ENCODE results near the gene KCNMA1. TPM values are rescaled to one million over a fixed set of nuclear protein-coding genes. Genes with fewer than 3 reads are reported as not detected.

The KCNMA1 gene
- total and polyA plus RNA-seq, 2 donors from 2014 or later: 4.2 to 8.9 TPM

DNA sequence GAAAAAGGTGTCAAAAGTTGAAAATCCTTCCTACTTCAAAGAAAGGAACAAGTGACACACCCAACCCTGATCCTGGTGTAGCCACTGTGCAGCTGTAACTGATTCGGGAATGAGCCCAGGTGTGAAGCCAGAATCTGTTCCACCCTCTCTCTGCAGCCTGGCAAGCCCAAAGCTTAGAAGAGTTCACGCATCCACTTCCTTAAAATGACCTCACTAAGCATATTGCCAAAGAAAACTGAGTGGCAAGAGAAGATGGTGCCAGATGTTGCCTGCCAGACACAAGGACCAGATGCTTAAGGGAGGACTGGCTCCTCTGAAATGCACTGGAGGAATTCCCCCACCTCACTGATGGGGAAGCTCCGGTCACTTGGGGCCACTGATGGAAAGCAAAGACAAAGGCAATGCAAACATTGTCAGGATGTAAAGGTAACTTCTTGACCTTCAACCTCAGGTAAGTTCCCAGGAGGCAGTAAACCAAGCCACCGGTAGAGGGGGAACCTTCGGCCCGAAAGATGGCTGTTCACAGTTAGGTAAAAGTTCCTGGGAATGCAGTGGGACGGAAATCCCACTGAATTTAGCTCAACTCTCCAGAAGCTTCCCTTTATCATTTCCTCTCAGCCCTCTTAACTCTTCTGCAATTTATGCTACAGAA lies 554.9 kb downstream of the KCNMA1 start:
- Histone ChIP-seq H3K27me3 (ENCODE audit: control insufficient read depth, insufficient read depth, low read length) (no peaks in the 10 kb centered on the region), H3K4me3 (ENCODE audit: low read length in 3 of 3) (no peak overlapping the region), H3K4me1 (ENCODE audit: control insufficient read depth in 2 of 3, insufficient read depth in 2 of 3, low read depth in 1 of 3, low read length in 3 of 3) (no peaks in the 10 kb centered on the region), H3K36me3 (ENCODE audit: control insufficient read depth in 2 of 3, insufficient read depth in 3 of 3, low read length in 3 of 3) (no peaks in the 10 kb centered on the region), H3K27ac (ENCODE audit: low read depth in 2 of 2, low read length in 2 of 2) (no peak overlapping the region), H3K9me3 (ENCODE audit: control insufficient read depth in 2 of 3, insufficient read depth in 1 of 3, low read length in 3 of 3) (no peaks in the 10 kb centered on the region), H3K9ac (ENCODE audit: low read length in 3 of 3) (no peak overlapping the region)
- intact Hi-C loops (cut with DNase I): no loop called here
- TF ChIP-seq, protein P1, sequence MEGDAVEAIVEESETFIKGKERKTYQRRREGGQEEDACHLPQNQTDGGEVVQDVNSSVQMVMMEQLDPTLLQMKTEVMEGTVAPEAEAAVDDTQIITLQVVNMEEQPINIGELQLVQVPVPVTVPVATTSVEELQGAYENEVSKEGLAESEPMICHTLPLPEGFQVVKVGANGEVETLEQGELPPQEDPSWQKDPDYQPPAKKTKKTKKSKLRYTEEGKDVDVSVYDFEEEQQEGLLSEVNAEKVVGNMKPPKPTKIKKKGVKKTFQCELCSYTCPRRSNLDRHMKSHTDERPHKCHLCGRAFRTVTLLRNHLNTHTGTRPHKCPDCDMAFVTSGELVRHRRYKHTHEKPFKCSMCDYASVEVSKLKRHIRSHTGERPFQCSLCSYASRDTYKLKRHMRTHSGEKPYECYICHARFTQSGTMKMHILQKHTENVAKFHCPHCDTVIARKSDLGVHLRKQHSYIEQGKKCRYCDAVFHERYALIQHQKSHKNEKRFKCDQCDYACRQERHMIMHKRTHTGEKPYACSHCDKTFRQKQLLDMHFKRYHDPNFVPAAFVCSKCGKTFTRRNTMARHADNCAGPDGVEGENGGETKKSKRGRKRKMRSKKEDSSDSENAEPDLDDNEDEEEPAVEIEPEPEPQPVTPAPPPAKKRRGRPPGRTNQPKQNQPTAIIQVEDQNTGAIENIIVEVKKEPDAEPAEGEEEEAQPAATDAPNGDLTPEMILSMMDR (IDR thresholded peaks at IDR 0.05; ENCODE audit: borderline replicate concordance, extremely low read depth, insufficient read depth): no peak
- no peak for FAIRE-seq
- no peak for DNase-seq

DNA sequence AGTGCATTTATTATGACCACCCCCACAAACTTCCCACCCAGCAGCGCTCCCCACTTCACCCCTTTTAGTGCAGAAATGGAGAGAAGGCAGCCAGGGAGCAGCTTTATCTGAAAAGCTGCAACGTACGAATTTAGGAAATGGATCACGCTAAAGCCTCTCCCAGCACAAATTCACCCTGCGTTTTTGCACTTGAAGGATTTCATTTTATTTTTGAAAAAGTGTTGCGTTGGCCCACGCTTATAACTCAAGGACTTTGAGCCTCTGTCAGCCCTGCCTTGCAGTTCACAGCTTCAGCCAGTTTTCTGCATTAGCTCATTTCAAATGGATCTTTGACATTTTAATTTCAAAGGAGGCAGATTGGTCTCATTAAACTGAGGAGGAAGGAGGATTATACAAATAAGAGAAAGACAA lies 556.1 kb downstream of the KCNMA1 start:
- no peaks in the 10 kb centered on the region for H3K27me3 ChIP-seq (ENCODE audit: control insufficient read depth, insufficient read depth, low read length)
- DNase-seq (peak in 2 of 5 donors; percentile 35 to 54), FAIRE-seq (no peak)
- H3K36me3 ChIP-seq (ENCODE audit: control insufficient read depth in 2 of 3, insufficient read depth in 3 of 3, low read length in 3 of 3): no peaks in the 10 kb centered on the region
- H3K27ac ChIP-seq (ENCODE audit: low read depth in 2 of 2, low read length in 2 of 2): no peak overlapping the region
- TF ChIP-seq, protein P1 (IDR thresholded peaks at IDR 0.05; ENCODE audit: borderline replicate concordance, extremely low read depth, insufficient read depth): no peak
- H3K9ac ChIP-seq (ENCODE audit: low read length in 3 of 3): no peak overlapping the region
- no peaks in the 10 kb centered on the region for H3K9me3 ChIP-seq (ENCODE audit: control insufficient read depth in 2 of 3, insufficient read depth in 1 of 3, low read length in 3 of 3)
- no peaks in the 10 kb centered on the region for H3K4me1 ChIP-seq (ENCODE audit: control insufficient read depth in 2 of 3, insufficient read depth in 2 of 3, low read depth in 1 of 3, low read length in 3 of 3)
- intact Hi-C loops (cut with DNase I): no loop called here
- no peak overlapping the region for H3K4me3 ChIP-seq (ENCODE audit: low read length in 3 of 3)

DNA sequence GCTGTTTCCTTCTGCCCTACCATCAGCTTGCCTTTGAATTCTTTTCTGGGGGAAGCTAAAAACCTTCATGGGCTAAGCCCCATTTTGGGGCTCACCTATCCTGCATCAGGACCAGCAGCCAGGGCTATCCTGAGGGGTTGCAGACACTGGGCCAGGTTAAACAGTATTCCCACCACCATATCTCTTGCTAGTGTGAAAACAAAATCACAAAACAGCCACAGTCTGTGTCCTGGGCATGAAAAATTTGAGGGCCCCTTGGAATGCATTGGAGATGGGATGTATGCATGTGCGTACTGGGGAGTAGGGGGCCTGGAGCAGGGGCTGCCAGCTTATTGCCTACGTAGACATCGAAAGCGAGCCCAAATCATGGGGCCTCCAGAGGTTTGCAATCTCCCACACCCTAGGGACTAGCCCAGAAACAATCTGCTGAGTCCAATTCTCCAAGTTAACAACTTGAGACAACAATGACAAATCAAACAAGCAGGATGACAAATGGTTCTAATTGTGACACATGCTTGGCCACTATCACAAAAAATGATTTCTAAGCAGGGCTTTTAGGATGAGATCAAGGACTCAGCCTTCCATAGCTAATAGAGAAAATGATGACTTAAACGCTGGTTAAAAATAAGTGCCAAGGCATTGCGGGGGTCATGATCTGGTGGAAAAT lies 557.1 kb downstream of the KCNMA1 start:
- intact Hi-C loops (cut with DNase I): no loop called here
- no peak overlapping the region for H3K27ac ChIP-seq (ENCODE audit: low read depth in 2 of 2, low read length in 2 of 2)
- no peak overlapping the region for H3K4me3 ChIP-seq (ENCODE audit: low read length in 3 of 3)
- H3K4me1 ChIP-seq (ENCODE audit: control insufficient read depth in 2 of 3, insufficient read depth in 2 of 3, low read depth in 1 of 3, low read length in 3 of 3): no peaks in the 10 kb centered on the region
- H3K36me3 ChIP-seq (ENCODE audit: control insufficient read depth in 2 of 3, insufficient read depth in 3 of 3, low read length in 3 of 3): no peaks in the 10 kb centered on the region
- FAIRE-seq: no peak
- no peak overlapping the region for H3K9ac ChIP-seq (ENCODE audit: low read length in 3 of 3)
- no peaks in the 10 kb centered on the region for H3K9me3 ChIP-seq (ENCODE audit: control insufficient read depth in 2 of 3, insufficient read depth in 1 of 3, low read length in 3 of 3)
- TF ChIP-seq, protein P1 (IDR thresholded peaks at IDR 0.05; ENCODE audit: borderline replicate concordance, extremely low read depth, insufficient read depth): no peak
- no peaks in the 10 kb centered on the region for H3K27me3 ChIP-seq (ENCODE audit: control insufficient read depth, insufficient read depth, low read length)
- DNase-seq: no peak

Data from kidney (tissue), 14 donors.